HepG2 (cell line): ENCODE results near the gene SPTB. TPM values are rescaled to one million over a fixed set of nuclear protein-coding genes. Genes with fewer than 3 reads are reported as not detected.

Source experiments
- ATAC-seq: fragments of 200-7000 bp; cut with Tn5 transposase; 3 replicates; pipeline ENCODE4 v1.9.1; 2020; ENCODE audit warnings: mild to moderate bottlenecking, moderate library complexity
- BruUV-seq: library from RNA; stranded (reverse); fragments of 400-500 nt; replicated peaks from 2 replicates; lab custom pipeline; 2021; lab: Mats Ljungman, UMichigan
- CTCF ChIA-PET: fragments of 300-600 bp; formaldehyde crosslinking; extraction: SDS; loops from one replicate; lab custom pipeline; 2021; ENCODE audit warnings: low total read pairs, inconsistent platforms, low intra/inter-chr PET ratio; lab: Yijun Ruan, JAX
- POLR2A ChIA-PET: fragments of 350-600 bp; sonication (Branson Sonifier 250); formaldehyde crosslinking; loops from one replicate; lab custom pipeline; 2020; ENCODE audit warnings: antibody characterized with exemption, inconsistent platforms; lab: Yijun Ruan, JAX
- DNase-seq: peaks from one replicate; pipeline ENCODE4 v3.0.0-alpha.2; 2015; ENCODE audit warnings: low spot score
- FAIRE-seq: peaks from 3 replicates; lab custom pipeline; 2011; peaks lifted over from hg19 to GRCh38; lab: Jason Lieb, UNC
- H2AFZ ChIP-seq: one replicate; pipeline ENCODE4 v1.6.1; 2011; ENCODE audit warnings: low read length, inconsistent platforms
- H3K27ac ChIP-seq: fragments of 300-600 bp; 3 replicates; pipeline ENCODE4 v1.8.0; 2011; ENCODE audit warnings: mixed run types, mild to moderate bottlenecking, mixed read lengths, low read length, inconsistent platforms; ENCODE audit not compliant: insufficient read depth; ENCODE audit errors: extremely low read length
- H3K27me3 ChIP-seq, 2 experiments: fragments of 200-600 bp in 1 of 2; 2 replicates in 1 of 2; 3 replicates in 1 of 2; pipeline versions ENCODE4 v1.6.0 to v1.8.0; 2011; ENCODE audit warnings: low read length in 2 of 2, mild to moderate bottlenecking in 2 of 2, moderate library complexity in 2 of 2, inconsistent platforms in 1 of 2; ENCODE audit not compliant: insufficient read depth in 2 of 2, control insufficient read depth in 1 of 2
- H3K36me3 ChIP-seq, 2 experiments: fragments of 200-600 bp in 1 of 2; replicated peaks in 1 of 2; 2 replicates in 1 of 2; 3 replicates in 1 of 2; pipeline versions ENCODE4 v1.5.1 to v1.8.0; 2011; ENCODE audit warnings: low read length in 2 of 2, inconsistent platforms in 1 of 2; ENCODE audit not compliant: insufficient read depth in 2 of 2, control insufficient read depth in 1 of 2
- H3K4me1 ChIP-seq: 2 replicates; pipeline ENCODE4 v1.5.1; 2012; ENCODE audit warnings: low read length, inconsistent platforms; ENCODE audit not compliant: insufficient read depth
- H3K4me2 ChIP-seq: 2 replicates; pipeline ENCODE4 v1.6.0; 2011; ENCODE audit warnings: low read depth, low read length, inconsistent platforms
- H3K4me3 ChIP-seq, 3 experiments: fragments of 200-600 bp in 1 of 3; sonication (generic), shearing (Covaris generic) in 1 of 3; replicated peaks in 1 of 3; 2 replicates each; pipeline ENCODE4 v1.5.1; 2011 to 2016; ENCODE audit warnings: low read length in 3 of 3, inconsistent platforms in 2 of 3, low read depth in 2 of 3, mild to moderate bottlenecking in 2 of 3, control low read depth in 1 of 3, mixed read lengths in 1 of 3; ENCODE audit not compliant: insufficient read depth in 1 of 3
- H3K79me2 ChIP-seq: one replicate; pipeline ENCODE4 v1.6.1; 2011; ENCODE audit warnings: low read length, inconsistent platforms; ENCODE audit not compliant: insufficient read depth
- H3K9ac ChIP-seq: 2 replicates; pipeline ENCODE4 v1.6.0; 2011; ENCODE audit warnings: mild to moderate bottlenecking, low read depth, low read length, inconsistent platforms; ENCODE audit not compliant: insufficient read depth
- H3K9me3 ChIP-seq: 2 replicates; pipeline ENCODE4 v1.5.1; 2012; ENCODE audit warnings: mild to moderate bottlenecking, low read length
- H4K20me1 ChIP-seq: 2 replicates; pipeline ENCODE4 v1.6.0; 2011; ENCODE audit warnings: inconsistent platforms, mild to moderate bottlenecking, low read length, moderate library complexity; ENCODE audit not compliant: insufficient read depth
- BRD4 ChIP-seq: sonication (generic); formaldehyde crosslinking; IDR thresholded peaks from 2 replicates; pipeline ENCODE4 v1.4.0; 2020; ENCODE audit warnings: missing genetic modification reagents
- ESRRA ChIP-seq: sonication (generic); formaldehyde crosslinking; IDR thresholded peaks from 2 replicates; pipeline ENCODE4 v1.5.1; 2020; ENCODE audit warnings: mild to moderate bottlenecking, low read depth, missing genetic modification reagents
- KDM3A ChIP-seq: IDR thresholded peaks from 2 replicates; pipeline ENCODE4 v1.6.1; 2018; ENCODE audit warnings: low read depth, missing compliant biosample characterization
- NFIB ChIP-seq: sonication (generic); formaldehyde crosslinking; IDR thresholded peaks from 2 replicates; pipeline ENCODE4 v1.9.0; 2021; ENCODE audit warnings: missing genetic modification reagents, mild to moderate bottlenecking, borderline replicate concordance
- PTBP1 ChIP-seq: fragments of 200-400 bp; formaldehyde crosslinking; IDR thresholded peaks from 2 replicates; pipeline ENCODE4 v1.6.1; 2018; ENCODE audit warnings: low read length, low read depth; ENCODE audit not compliant: poor library complexity, severe bottlenecking
- RBFOX2 ChIP-seq: fragments of 200-400 bp; formaldehyde crosslinking; IDR thresholded peaks from 2 replicates; pipeline ENCODE4 v1.6.1; 2017; ENCODE audit warnings: low read depth, mild to moderate bottlenecking, low read length
- ZBTB26 ChIP-seq: IDR thresholded peaks from 2 replicates; pipeline ENCODE4 v1.6.1; 2016; ENCODE audit warnings: missing compliant biosample characterization, missing genetic modification reagents, borderline replicate concordance
- ZBTB38 ChIP-seq: sonication (generic); formaldehyde crosslinking; IDR thresholded peaks from 2 replicates; pipeline ENCODE4 v1.5.1; 2020; ENCODE audit warnings: mild to moderate bottlenecking, missing genetic modification reagents
- ZNF235 ChIP-seq: sonication (generic); formaldehyde crosslinking; IDR thresholded peaks from 2 replicates; pipeline ENCODE4 v1.8.1; 2023; ENCODE audit warnings: mild to moderate bottlenecking, missing genetic modification reagents, borderline replicate concordance
- ZNF543 ChIP-seq: sonication (generic); formaldehyde crosslinking; IDR thresholded peaks from 2 replicates; pipeline ENCODE4 v1.4.0; 2020; ENCODE audit warnings: mild to moderate bottlenecking, missing genetic modification reagents
- WGBS: methylation state at CpG from one replicate; pipeline ENCODE4 v1.1.6; 2017; ENCODE audit warnings: low lambda C conversion rate; 5-methylcytosine and 5-hydroxymethylcytosine counted together
- in situ Hi-C: cut with HindIII; loops from 2 replicates; pipeline ENCODE4 v1.10.0; 2017; ENCODE audit warnings: low pct_unique_long_range_greater_than_20kb; ENCODE audit not compliant: extremely low pct_ligation_motif_present
- intact Hi-C: fragments of 100-400 bp; cut with micrococcal nuclease; formaldehyde crosslinking; loops from one replicate; pipeline ENCODE4 v1.10.0; 2022; ENCODE audit not compliant: unreplicated experiment
- polyA plus RNA-seq, 8 experiments: library from polyadenylated mRNA; depleted of rRNA in 3 of 8; stranded (reverse) in 7 of 8; unstranded in 1 of 8; fragments of >200 nt; fragmentation: Illumina TruSeq in 4 of 8; extraction: Trizol in 4 of 8; gene quantifications; 2 replicates each; pipeline versions ENCODE4 v1.2.1 to v1.2.3, GENCODE V29; 2011 to 2016; ENCODE audit warnings: low read depth in 4 of 8, missing spikeins in 1 of 8, mixed read lengths in 1 of 8; ENCODE audit not compliant: insufficient read depth in 1 of 8
- total RNA-seq, 5 experiments: library from RNA; depleted of rRNA; stranded (reverse); fragments of >200 nt; fragmentation: Illumina TruSeq; extraction: Trizol; gene quantifications; 2 replicates each; pipeline ENCODE4 v1.2.3, GENCODE V29; 2016; ENCODE audit warnings: low read depth in 1 of 5
- TF ChIP-seq, protein P1 (sequence below): sonication (generic); formaldehyde crosslinking; IDR thresholded peaks from 2 replicates; pipeline ENCODE4 v1.4.0; 2020; ENCODE audit warnings: mild to moderate bottlenecking, missing genetic modification reagents

SPTB gene
- total and polyA plus RNA-seq, 2 of the 13 experiments (the other 11 are each of a cell fraction or from before 2014, with no cell fraction given): 0.01 to 0.02 TPM

GRCh38 chr14:64815257-64815656 is 64.5 kb downstream of the SPTB start:
- Histone ChIP-seq H3K36me3 (no peaks in the 10 kb centered on the region), H3K4me2 (no peak overlapping the region), H3K79me2 (no peaks in the 10 kb centered on the region), H3K27me3 (peaks cover 11 to 54% of the 10 kb centered on the region in 2 experiments), H3K9me3 (no peaks in the 10 kb centered on the region), H3K4me1 (no peaks in the 10 kb centered on the region), H3K9ac (no peak overlapping the region), H3K4me3 (no peak overlapping the region), H4K20me1 (no peaks in the 10 kb centered on the region), H3K27ac (no peak overlapping the region), H2AFZ (no peak overlapping the region)
- BruUV-seq: no TSS peak
- no peak for ATAC-seq
- intact Hi-C loops (no loop called here), in situ Hi-C loops (no loop called here)
- DNase-seq: no peak
- POLR2A ChIA-PET: no interaction called here
- CTCF ChIA-PET: no interaction called here
- WGBS: 34% methylated on average over 7 of the region's 7 CpGs
- no peak for FAIRE-seq
- TF ChIP-seq ZBTB38 (CRISPR knock-in tag): no peak
- no peak for TF ChIP-seq KDM3A
- TF ChIP-seq ZNF235 (CRISPR knock-in tag): no peak
- TF ChIP-seq RBFOX2: no peak
- TF ChIP-seq BRD4 (CRISPR knock-in tag): no peak
- TF ChIP-seq, protein P1, sequence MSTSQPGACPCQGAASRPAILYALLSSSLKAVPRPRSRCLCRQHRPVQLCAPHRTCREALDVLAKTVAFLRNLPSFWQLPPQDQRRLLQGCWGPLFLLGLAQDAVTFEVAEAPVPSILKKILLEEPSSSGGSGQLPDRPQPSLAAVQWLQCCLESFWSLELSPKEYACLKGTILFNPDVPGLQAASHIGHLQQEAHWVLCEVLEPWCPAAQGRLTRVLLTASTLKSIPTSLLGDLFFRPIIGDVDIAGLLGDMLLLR (CRISPR knock-in tag): no peak
- TF ChIP-seq NFIB (CRISPR knock-in tag): no peak
- TF ChIP-seq PTBP1: no peak
- TF ChIP-seq ZNF543 (CRISPR knock-in tag): no peak
- no peak for TF ChIP-seq ZBTB26 (CRISPR knock-in tag)
- TF ChIP-seq ESRRA (CRISPR knock-in tag): no peak
